Testis (tissue), 3 donors: Measurements from ENCODE around the gene NECAB2. TPM values are rescaled to one million over a fixed set of nuclear protein-coding genes. Genes with fewer than 3 reads are reported as not detected.

Experiments used
- DNase-seq: peaks from one replicate; pipeline ENCODE4 v3.0.0-alpha.2; 2019
- H3K27ac ChIP-seq, 2 donors: fragments of 200-600 bp; sonication (generic); one replicate each; pipeline ENCODE4 v1.5.1; 2019
- H3K27me3 ChIP-seq: fragments of 200-600 bp; sonication (generic); one replicate; pipeline ENCODE4 v1.5.1; 2019
- H3K36me3 ChIP-seq: fragments of 200-600 bp; sonication (generic); one replicate; pipeline ENCODE4 v1.5.1; 2017; ENCODE audit warnings: low read depth; ENCODE audit errors: missing control alignments
- H3K4me1 ChIP-seq: fragments of 200-600 bp; sonication (generic); one replicate; pipeline ENCODE4 v1.5.1; 2019
- H3K4me3 ChIP-seq, 2 donors: fragments of 200-600 bp; sonication (generic); one replicate each; pipeline ENCODE4 v1.5.1; 2017 to 2019
- H3K9me3 ChIP-seq: fragments of 200-600 bp; sonication (generic); one replicate; pipeline ENCODE4 v1.5.1; 2017
- CTCF ChIP-seq, 3 experiments: fragments of 450-650 bp in 2 of 3; fragments of 200-600 bp in 1 of 3; sonication (generic) in 1 of 3; IDR thresholded peaks; one replicate each; pipeline ENCODE4 v1.5.1; 2016 to 2019; ENCODE audit warnings: antibody characterized with exemption in 3 of 3, mild to moderate bottlenecking in 2 of 3, moderate library complexity in 1 of 3
- POLR2A ChIP-seq: fragments of 450-650 bp; IDR thresholded peaks from one replicate; pipeline ENCODE4 v1.6.1; 2017; ENCODE audit warnings: antibody characterized with exemption, mild to moderate bottlenecking, moderate library complexity
- WGBS, 2 donors: methylation state at CpG; one replicate each; pipeline ENCODE4 v1.1.5; 2018; 5-methylcytosine and 5-hydroxymethylcytosine counted together
- intact Hi-C: fragments of 100-400 bp; cut with DNase I; formaldehyde crosslinking; loops from one replicate; pipeline ENCODE4 v1.15.1; 2023; ENCODE audit warnings: low total_unique reads
- polyA plus RNA-seq: library from polyadenylated mRNA; stranded (reverse); fragments of 350-450 nt; fragmentation: Illumina TruSeq; extraction: RNeasy Lipid Tissue Mini Kit (QIAGEN cat#74804); gene quantifications from one replicate; pipeline ENCODE4 v1.2.3, GENCODE V29; 2014; ENCODE audit warnings: low read depth, low replicate concordance; ENCODE audit not compliant: insufficient read depth
- total RNA-seq, 2 donors: library from RNA; depleted of rRNA; stranded (reverse); fragments of >200 nt; gene quantifications; one replicate each; pipeline ENCODE4 v1.2.3, GENCODE V29; 2016

NECAB2 gene
- total and polyA plus RNA-seq, 3 donors from 2014 or later = 9.5 to 13.9 (median 12.9) TPM

DNA sequence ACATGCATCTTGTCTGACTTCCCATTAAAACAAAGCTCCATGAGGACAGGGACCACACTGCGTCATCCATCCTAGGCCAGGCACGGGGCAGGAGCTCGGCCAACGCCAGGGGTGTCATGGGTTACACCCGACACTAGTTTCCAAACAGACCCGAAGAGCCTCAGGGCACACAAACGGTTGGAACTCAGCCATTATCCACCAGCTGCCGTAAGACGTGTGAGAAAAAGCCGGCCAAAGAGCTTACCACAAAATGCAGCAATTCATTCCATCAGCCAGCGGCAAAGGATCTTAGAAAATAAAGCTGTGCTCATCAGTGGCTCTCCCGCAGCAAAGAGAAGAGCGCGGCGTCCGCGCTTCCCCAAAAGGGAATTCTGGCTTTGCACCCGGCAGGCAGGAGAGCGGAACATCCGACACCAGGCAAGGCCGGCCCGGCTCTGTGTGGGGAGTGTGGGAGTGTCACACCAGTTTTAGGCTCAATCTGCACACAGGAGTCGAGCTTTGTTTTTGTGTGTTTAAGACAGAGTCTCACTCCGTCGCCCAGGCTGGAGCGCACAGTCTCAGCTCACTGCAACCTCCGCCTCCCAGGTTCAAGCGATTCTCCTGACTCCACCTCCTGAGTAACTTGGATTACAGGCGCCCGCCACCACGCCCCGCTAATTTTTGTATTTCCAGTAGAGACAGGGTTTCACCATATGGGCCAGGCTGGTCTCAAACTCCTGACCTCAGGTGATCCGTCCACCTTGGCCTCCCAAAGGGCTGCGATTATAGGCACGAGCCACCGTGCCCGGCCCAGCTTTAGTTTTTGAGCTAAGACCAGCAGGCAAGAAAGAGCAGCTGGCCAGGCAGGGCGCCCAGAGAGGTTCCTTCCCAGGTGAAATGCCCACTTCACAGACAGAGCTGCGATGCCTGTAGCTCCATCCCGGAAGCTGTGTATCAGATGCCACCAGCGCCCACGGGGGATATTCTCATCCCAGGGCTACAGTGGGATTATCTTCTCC lies 73.1 kb downstream of the NECAB2 start:
- no peaks in the 10 kb centered on the region for H3K27me3 ChIP-seq
- intact Hi-C loops = no loop called here
- no peak for DNase-seq
- H3K4me3 ChIP-seq = no peak overlapping the region
- TF ChIP-seq CTCF (IDR thresholded peaks at IDR 0.05) (no peak), POLR2A (no peak)
- WGBS, 2 donors = 86% methylated on average over 38 to 42 of the region's 42 CpGs
- H3K36me3 ChIP-seq = no peaks in the 10 kb centered on the region
- H3K4me1 ChIP-seq = no peaks in the 10 kb centered on the region
- no peak overlapping the region for H3K27ac ChIP-seq
- H3K9me3 ChIP-seq = no peaks in the 10 kb centered on the region

GRCh38 chr16:84041881-84042280 lies 73.8 kb downstream of the NECAB2 start:
- DNase-seq = no peak
- H3K4me3 ChIP-seq = no peak overlapping the region
- TF ChIP-seq POLR2A (no peak), CTCF (IDR thresholded peaks at IDR 0.05) (no peak)
- no peaks in the 10 kb centered on the region for H3K9me3 ChIP-seq
- WGBS, 2 donors = 86 to 94% methylated on average over 11 to 17 of the region's 17 CpGs
- no peaks in the 10 kb centered on the region for H3K27me3 ChIP-seq
- no peaks in the 10 kb centered on the region for H3K36me3 ChIP-seq
- no peaks in the 10 kb centered on the region for H3K4me1 ChIP-seq
- intact Hi-C loops = no loop called here
- no peak overlapping the region for H3K27ac ChIP-seq

DNA sequence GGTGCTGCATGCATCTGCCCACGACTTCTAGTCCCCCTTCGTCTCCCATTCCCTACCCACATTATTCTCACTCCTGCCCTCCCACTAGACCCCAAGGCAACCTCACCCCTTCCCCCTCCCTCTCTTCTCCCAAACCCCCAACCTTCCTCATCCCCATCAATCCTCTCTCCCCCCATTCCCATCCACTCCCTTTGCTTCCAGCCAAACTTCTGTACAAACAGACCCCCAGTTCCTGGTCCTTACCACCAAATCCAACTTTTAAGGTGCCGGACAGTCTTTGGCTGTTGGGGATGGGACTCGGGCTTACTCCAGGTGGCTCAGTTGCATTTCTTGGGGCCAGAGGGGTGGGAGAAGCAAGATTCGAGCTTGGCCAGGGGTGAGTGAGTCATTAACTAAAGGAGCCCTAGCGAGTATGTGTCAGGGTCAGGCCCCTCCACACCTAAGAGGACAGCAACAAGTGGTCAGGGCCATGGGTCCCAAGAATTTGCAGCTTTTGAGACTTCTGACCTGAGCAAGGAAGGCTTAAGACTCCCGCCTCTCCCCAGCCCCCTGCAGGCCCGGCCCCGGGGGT lies 74.3 kb downstream of the NECAB2 start, which contains the start of gene SLC38A8:
Gene SLC38A8, minus strand, starts transcription at position 488 of the 571 bp plus-strand sequence. CDS start 638 bp downstream, outside the sequence.
- Histone ChIP-seq H3K36me3 (no peaks in the 10 kb centered on the region), H3K27me3 (no peaks in the 10 kb centered on the region), H3K9me3 (no peaks in the 10 kb centered on the region), H3K27ac (no peak within 1 kb of the TSS), H3K4me1 (no peaks in the 10 kb centered on the region), H3K4me3 (no peak within 1 kb of the TSS)
- no peak for DNase-seq
- TF ChIP-seq POLR2A (no peak), CTCF (IDR thresholded peaks at IDR 0.05) (no peak)
- intact Hi-C loops = no loop called here
- WGBS, 2 donors = 80 to 84% methylated on average over 6 to 9 of the region's 9 CpGs

GRCh38 chr16:84042879-84043485 lies 74.9 kb downstream of the NECAB2 start:
- no peak overlapping the region for H3K27ac ChIP-seq
- H3K27me3 ChIP-seq = no peaks in the 10 kb centered on the region
- DNase-seq = no peak
- TF ChIP-seq CTCF (IDR thresholded peaks at IDR 0.05) = no peak
- H3K4me1 ChIP-seq = no peaks in the 10 kb centered on the region
- WGBS, 2 donors = 83 to 94% methylated on average over 19 to 22 of the region's 22 CpGs
- H3K36me3 ChIP-seq = no peaks in the 10 kb centered on the region
- no peak overlapping the region for H3K4me3 ChIP-seq
- intact Hi-C loops = no loop called here
- H3K9me3 ChIP-seq = no peaks in the 10 kb centered on the region
